Frontal cortex (tissue), 4 donors: ENCODE data around the gene MTUS2. TPM values are rescaled to one million over a fixed set of nuclear protein-coding genes. Genes with fewer than 3 reads are reported as not detected.

Experiments used
- DNase-seq, 2 donors: peaks; one replicate each; pipeline ENCODE4 v3.0.0; 2012; ENCODE audit warnings: low spot score in 2 of 2
- FAIRE-seq: peaks from 2 replicates; lab custom pipeline; 2012; peaks lifted over from hg19 to GRCh38; lab: Jason Lieb, UNC
- total RNA-seq: library from RNA; depleted of rRNA; stranded (reverse); fragments of >200 nt; gene quantifications from one replicate; pipeline ENCODE4 v1.2.3, GENCODE V29; 2014
- donor health status: control.
- donor health status: control.
- donor health status: control.

Gene MTUS2
- total RNA-seq, 1 donor from 2014 or later = 7.3 TPM

- FAIRE-seq (no peak), DNase-seq (no peak)
Observed at GRCh38 chr13:29099781-29100406, 279.8 kb downstream of the MTUS2 start.

GRCh38 chr13:29100758-29101157 is 280.6 kb downstream of the MTUS2 start:
- FAIRE-seq = no peak

GRCh38 chr13:29101409-29101808 is 281.3 kb downstream of the MTUS2 start:
- FAIRE-seq (no peak), DNase-seq (no peak)

More at GRCh38 chr13:29100758-29101157, 280.6 kb downstream of the MTUS2 start:
- DNase-seq = no peak

DNA sequence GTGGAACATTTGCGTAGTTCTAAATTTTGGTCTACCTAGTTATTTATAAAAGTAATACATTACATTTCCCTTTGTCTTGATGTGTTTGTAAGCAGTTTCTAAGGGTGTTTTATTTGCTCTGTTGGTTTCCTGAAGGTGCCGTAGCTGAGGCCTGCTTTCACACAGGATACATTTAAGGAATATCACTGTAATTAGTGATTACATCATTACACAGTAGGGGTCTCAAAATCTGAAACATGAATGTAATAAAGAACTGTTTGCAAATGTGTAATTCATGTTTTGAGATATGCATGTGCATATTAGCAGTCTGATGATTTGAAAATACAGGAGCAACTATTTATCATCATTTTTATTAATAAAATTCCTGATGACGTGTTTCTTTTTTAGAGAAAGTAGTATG is 281.8 kb downstream of the MTUS2 start:
- no peak for DNase-seq
- FAIRE-seq = no peak

DNA sequence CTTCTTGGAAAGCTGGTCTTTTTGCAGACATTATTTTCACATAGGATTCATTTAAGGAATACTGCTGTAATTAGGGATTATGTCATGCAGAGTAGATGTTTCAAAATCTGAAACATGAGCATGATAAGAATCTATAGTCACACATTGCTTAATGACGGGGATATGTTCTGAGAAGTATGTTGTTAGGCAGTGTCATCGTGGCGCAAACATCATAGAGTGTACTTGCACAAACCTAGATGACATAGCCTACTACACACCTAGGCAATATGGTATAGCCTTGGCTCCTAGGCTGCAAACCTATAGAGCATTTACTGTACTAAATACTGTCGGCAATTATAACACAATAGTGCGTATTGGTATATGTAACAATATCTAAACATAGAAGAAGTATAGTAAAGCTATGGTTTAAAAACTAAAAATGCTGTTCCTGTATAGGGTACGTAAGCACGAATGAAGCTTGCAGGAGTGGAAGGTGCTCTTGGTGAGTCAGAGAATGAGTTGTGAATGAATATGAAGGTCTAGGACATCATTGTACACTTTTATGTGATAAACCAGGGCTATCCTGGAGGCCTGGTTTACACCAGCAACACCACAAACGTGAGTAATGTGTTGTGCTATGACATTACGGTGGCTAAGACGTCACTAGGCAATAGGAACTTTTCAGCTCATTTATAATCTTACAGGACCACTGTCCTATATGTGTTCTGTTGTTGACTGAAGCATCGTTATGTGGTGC is 283.1 kb downstream of the MTUS2 start:
- no peak for FAIRE-seq
- DNase-seq = no peak

DNA sequence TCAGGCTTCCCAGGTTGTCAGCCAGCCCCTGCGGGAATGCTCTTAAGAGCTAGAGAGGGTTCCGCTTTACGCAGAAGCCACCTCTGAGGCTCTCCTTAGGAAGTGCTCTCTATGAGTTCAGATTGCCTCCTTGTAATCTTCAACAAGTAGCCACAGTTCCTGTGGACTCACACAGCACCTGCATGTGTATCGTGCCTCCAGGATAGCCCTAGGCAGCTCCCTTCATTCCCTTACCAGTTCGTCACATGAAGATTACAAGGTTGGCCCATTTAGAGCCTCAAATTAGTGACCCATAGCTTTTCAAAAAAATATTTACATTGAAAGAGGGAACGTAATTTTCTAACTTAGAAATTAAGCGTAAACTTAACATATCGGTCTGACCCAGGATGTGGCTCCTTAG is 284.3 kb downstream of the MTUS2 start:
- no peak for FAIRE-seq
- no peak for DNase-seq

DNA sequence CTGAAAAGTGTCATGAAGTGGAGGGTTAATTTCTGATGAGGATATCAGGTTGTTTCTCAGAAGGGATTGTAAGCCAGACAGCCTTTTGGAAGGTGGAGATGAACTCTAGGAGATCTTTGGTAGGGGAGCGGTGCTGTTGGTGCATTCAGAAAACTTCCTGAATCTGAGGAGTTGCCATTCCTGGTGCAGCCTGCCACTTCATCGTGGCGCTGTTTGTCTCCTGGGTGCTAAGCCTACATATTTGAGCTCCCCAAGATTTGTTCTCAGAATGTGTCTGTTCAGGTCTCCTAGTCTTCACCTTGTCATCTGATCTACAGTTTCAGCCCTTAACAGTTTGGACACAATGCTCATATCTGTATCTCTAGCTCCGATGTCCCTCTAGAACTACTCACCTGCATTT is 285.6 kb downstream of the MTUS2 start:
- FAIRE-seq (no peak), DNase-seq (no peak)

- FAIRE-seq (no peak), DNase-seq (no peak)
Observed at GRCh38 chr13:29106651-29107050, 286.5 kb downstream of the MTUS2 start.

DNA sequence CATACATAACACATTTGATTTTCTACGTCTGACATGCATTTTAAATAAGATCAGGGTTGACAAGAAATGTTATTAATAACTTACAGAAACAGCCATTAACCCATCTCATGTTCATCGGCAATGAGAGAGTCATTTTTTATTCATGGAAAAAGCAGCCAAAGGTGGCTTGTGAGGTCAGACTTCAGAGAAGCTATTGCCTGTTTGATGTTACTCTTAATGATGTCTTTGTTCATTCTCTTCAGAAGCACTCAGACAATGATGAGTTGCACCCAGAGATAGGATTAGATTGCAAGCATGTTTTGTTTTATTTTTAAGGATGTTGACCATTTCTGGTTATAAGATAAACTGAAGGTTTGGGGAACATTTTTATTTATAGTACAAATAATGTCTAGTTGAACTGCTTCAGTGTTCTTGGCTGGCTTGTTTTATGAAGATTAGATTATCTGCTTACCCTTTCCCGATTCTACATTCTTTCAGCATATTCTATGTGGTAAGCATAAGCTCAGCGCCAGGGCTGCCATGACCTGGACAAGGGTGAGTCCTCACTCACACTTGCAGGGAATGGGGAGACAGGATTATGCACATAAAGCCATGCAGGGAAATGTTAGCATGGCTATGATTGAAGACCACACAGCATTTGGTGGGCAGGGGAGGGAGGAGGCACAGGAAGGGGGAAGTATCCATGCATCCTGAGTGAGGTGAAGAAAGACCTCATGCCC is 288.1 kb downstream of the MTUS2 start:
- FAIRE-seq (no peak), DNase-seq (no peak)

GRCh38 chr13:29109987-29110386 is 289.8 kb downstream of the MTUS2 start:
- FAIRE-seq (no peak), DNase-seq (no peak)

DNA sequence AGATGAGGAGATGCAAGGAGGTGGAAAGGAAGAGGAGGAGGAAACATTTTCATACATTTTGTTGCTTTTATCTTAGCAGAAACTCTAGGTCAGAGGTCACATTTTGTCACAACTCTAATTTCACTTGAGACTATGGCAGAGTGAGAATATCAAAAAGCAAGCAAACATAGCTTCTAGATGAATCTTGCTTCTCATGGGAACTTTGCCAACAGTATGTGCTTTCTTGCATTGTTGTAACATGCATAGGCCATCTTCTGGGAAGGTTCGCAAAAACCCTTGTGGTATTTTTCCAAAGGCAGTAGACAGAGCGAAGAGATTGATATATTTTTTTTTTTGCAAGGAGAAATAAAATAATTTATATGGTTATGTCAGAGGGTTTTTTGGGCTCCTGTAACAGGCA is 291.3 kb downstream of the MTUS2 start:
- DNase-seq (no peak), FAIRE-seq (no peak)

DNA sequence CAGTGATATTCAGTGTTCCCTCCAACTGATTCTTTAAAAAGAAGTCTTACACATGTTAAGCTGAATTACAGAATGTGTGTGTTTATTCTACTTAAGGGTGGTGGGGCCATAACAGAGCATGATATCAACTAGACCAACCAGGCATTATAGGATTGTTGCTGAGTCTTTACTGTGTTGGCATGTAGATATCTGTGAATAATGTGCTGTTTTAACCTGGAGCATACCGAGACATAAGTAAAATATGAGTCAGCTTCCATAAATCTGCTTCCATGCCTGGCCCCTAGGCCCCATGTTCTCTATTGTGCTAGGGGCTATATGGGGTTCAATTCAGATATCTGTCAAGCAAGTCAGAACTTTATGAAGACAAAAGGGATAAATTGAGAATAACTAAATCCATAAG is 295.7 kb downstream of the MTUS2 start:
- FAIRE-seq = no peak
- DNase-seq = no peak

GRCh38 chr13:29117663-29118062 is 297.5 kb downstream of the MTUS2 start:
- DNase-seq (no peak), FAIRE-seq (no peak)

- no peak for FAIRE-seq
- DNase-seq = no peak
Observed at GRCh38 chr13:29118471-29118870, 298.3 kb downstream of the MTUS2 start.

GRCh38 chr13:29125191-29125933 is 305.2 kb downstream of the MTUS2 start:
- FAIRE-seq = no peak
- DNase-seq = no peak

DNA sequence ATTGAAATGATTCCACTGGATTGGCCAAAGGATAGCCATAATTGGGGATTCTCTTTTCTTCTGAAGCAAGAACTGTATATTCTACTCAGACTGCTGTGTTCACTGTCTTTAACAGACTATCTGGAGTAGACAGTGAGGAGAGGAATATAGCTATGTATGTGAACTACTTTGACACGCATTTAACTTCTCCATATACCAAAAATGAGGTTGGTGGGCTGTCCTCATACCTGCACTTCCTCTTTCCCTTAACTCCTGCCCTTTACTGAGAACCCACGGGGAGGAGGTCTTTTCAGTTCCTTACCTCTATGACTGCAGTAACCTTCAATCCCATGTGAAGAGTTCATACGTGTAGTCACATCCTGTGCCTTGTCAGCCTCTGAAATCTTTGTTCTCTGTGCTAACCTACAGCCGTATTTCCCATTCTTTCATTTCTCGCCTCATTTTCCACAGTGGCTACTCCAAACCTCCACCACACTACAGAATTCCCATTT is 305.8 kb downstream of the MTUS2 start:
- DNase-seq (no peak), FAIRE-seq (no peak)

DNA sequence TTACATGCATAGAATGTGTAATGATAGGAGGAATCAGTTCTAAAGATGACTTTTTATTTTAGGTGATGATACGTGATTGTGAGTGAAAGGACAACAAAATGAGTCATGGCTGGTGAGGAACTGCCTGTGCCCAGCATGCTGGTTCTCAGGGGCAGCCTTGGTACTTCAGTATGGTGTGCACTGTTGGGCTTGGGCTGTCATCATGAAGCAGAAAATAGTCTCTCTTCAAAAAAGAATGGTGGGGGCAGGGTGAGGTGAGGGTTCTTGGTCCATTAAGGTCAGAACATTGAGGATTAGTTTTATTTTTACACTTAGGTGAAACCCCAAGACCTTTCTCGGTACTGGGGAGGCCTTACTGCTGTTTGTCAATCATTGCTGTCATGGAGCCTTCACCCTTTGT is 309.5 kb downstream of the MTUS2 start:
- DNase-seq = no peak
- no peak for FAIRE-seq

GRCh38 chr13:29131159-29131558 is 311.0 kb downstream of the MTUS2 start:
- DNase-seq = no peak
- no peak for FAIRE-seq

DNA sequence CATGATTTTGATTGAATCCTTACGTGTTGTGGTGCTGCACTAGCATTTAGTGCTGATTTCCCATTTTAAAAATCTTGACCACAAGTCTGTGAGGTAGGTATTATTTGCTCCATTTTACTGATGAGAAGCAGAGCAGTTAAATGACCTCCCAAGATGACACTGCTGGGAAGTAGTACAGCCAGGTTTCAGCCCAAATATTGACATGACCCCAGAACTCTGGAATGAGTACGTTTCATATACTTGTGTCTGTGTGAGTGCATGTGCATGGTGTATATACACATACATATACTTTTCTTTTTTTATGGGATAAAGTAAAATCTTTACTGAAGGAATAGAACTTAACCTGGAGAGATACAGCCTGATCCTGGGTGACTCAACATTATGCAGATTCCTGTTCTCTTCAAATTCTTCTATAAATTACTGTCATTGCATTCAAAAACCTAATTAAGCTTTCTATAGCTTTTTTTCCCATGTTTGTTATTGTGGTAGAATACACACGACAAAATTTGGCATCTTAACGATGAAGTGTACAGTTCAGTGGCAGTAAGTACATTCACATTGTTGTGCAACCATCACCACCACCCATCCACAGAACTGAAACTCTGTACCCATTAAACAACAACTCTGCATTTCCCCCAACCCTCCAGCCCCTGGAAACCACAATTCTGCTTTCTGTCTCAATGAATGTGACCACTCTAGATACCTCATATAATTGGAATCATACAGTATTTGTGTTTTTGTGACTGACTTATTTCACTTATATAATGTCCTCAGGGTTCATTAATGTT is 311.9 kb downstream of the MTUS2 start:
- no peak for DNase-seq

GRCh38 chr13:29136341-29136740 is 316.2 kb downstream of the MTUS2 start:
- no peak for DNase-seq
- FAIRE-seq = no peak

More for the DNA sequence above, 311.9 kb downstream of the MTUS2 start:
- no peak for FAIRE-seq
